ENCODE data around the gene CASP10.

The CASP10 gene

GRCh38 chr2:201228271-201228911 lies 45.5 kb downstream of the CASP10 start:
- H2AFZ ChIP-seq (ENCODE audit: low read depth, low read length), result no peak overlapping the region
- H2BK5ac ChIP-seq (ENCODE audit: low read depth, low read length, poor library complexity, severe bottlenecking), result no peak overlapping the region
- H3K36me3 ChIP-seq (ENCODE audit: control insufficient read depth in 1 of 2, insufficient read depth in 2 of 2, low read depth in 1 of 2, low read length in 2 of 2), result no peaks in the 10 kb centered on the region
- no peak overlapping the region for H3K23ac ChIP-seq (ENCODE audit: low read length in 2 of 2)
- H3K14ac ChIP-seq (ENCODE audit: low read length in 2 of 2), result no peak overlapping the region
- H3K4me3 ChIP-seq (ENCODE audit: insufficient read depth in 1 of 2, low read depth in 1 of 2, low read length in 2 of 2), result no peak overlapping the region
- no peaks in the 10 kb centered on the region for H3K79me1 ChIP-seq (replicated peaks; ENCODE audit: low read length, poor library complexity, severe bottlenecking)
- H3K9me3 ChIP-seq (ENCODE audit: control insufficient read depth, low read length), result no peaks in the 10 kb centered on the region
- no peak overlapping the region for H3K4ac ChIP-seq (ENCODE audit: low read depth in 1 of 2, low read length in 2 of 2)
- no peaks in the 10 kb centered on the region for H3K27me3 ChIP-seq (ENCODE audit: control insufficient read depth in 1 of 2, insufficient read depth in 1 of 2, low read length in 2 of 2)
- H3K4me1 ChIP-seq (ENCODE audit: control insufficient read depth, insufficient read depth, low read depth, low read length), result peaks cover 7% of the 10 kb centered on the region
- 18% methylated on average over 1 of the region's 3 CpGs for WGBS
- no peak overlapping the region for H3K27ac ChIP-seq (ENCODE audit: low read length, poor library complexity, severe bottlenecking)
- peak overlapping the region; percentile 84 for H4K8ac ChIP-seq (ENCODE audit: low read length)
- H3K18ac ChIP-seq (ENCODE audit: low read depth in 1 of 2, low read length in 2 of 2), result no peak overlapping the region
- H2BK15ac ChIP-seq (ENCODE audit: low read depth, poor library complexity, severe bottlenecking), result no peak overlapping the region
- DNase-seq, result peak; percentile 60
- H3K4me2 ChIP-seq (ENCODE audit: low read length, poor library complexity, severe bottlenecking), result no peak overlapping the region
- peak overlapping the region; percentile 61 for H2BK120ac ChIP-seq (ENCODE audit: low read depth, low read length)
- no peak overlapping the region for H4K91ac ChIP-seq (ENCODE audit: low read length)
- H2AK5ac ChIP-seq (ENCODE audit: low read length, severe bottlenecking), result no peak overlapping the region
- no peak overlapping the region for H2BK12ac ChIP-seq (ENCODE audit: low read length in 2 of 2)
- H3K9ac ChIP-seq (ENCODE audit: low read length), result no peak overlapping the region

- peak overlapping the region; percentile 61 for H2BK120ac ChIP-seq (ENCODE audit: low read depth, low read length)
- H3K27ac ChIP-seq (ENCODE audit: low read length, poor library complexity, severe bottlenecking), result no peak overlapping the region
- peak overlapping the region; percentile 28 for H2BK15ac ChIP-seq (ENCODE audit: low read depth, poor library complexity, severe bottlenecking)
- H4K8ac ChIP-seq (ENCODE audit: low read length), result peak overlapping the region; percentile 84
- H2BK12ac ChIP-seq (ENCODE audit: low read length in 2 of 2), result peak overlapping the region in 1 of 2 experiments; percentile 66
- no peak overlapping the region for H2BK5ac ChIP-seq (ENCODE audit: low read depth, low read length, poor library complexity, severe bottlenecking)
- H3K18ac ChIP-seq (ENCODE audit: low read depth in 1 of 2, low read length in 2 of 2), result no peak overlapping the region
- H3K9me3 ChIP-seq (ENCODE audit: control insufficient read depth, low read length), result no peaks in the 10 kb centered on the region
- H3K4me2 ChIP-seq (ENCODE audit: low read length, poor library complexity, severe bottlenecking), result no peak overlapping the region
- no peak for DNase-seq
- no peak overlapping the region for H3K4me3 ChIP-seq (ENCODE audit: insufficient read depth in 1 of 2, low read depth in 1 of 2, low read length in 2 of 2)
- H3K4me1 ChIP-seq (ENCODE audit: control insufficient read depth, insufficient read depth, low read depth, low read length), result peaks cover 10% of the 10 kb centered on the region
- H3K9ac ChIP-seq (ENCODE audit: low read length), result no peak overlapping the region
- H3K79me1 ChIP-seq (replicated peaks; ENCODE audit: low read length, poor library complexity, severe bottlenecking), result no peaks in the 10 kb centered on the region
- H3K23ac ChIP-seq (ENCODE audit: low read length in 2 of 2), result no peak overlapping the region
- H3K4ac ChIP-seq (ENCODE audit: low read depth in 1 of 2, low read length in 2 of 2), result no peak overlapping the region
- no peak overlapping the region for H2AFZ ChIP-seq (ENCODE audit: low read depth, low read length)
- no peak overlapping the region for H3K14ac ChIP-seq (ENCODE audit: low read length in 2 of 2)
- H3K36me3 ChIP-seq (ENCODE audit: control insufficient read depth in 1 of 2, insufficient read depth in 2 of 2, low read depth in 1 of 2, low read length in 2 of 2), result no peaks in the 10 kb centered on the region
- H4K91ac ChIP-seq (ENCODE audit: low read length), result peak overlapping the region; percentile 92
- 85% methylated on average over 11 of the region's 12 CpGs for WGBS
- no peak overlapping the region for H2AK5ac ChIP-seq (ENCODE audit: low read length, severe bottlenecking)
- no peaks in the 10 kb centered on the region for H3K27me3 ChIP-seq (ENCODE audit: control insufficient read depth in 1 of 2, insufficient read depth in 1 of 2, low read length in 2 of 2)
Measured at GRCh38 chr2:201228912-201229290, 46.0 kb downstream of the CASP10 start.

GRCh38 chr2:201231781-201232466 lies 49.0 kb downstream of the CASP10 start:
- 30% methylated on average over 8 of the region's 8 CpGs for whole genome bisulfite sequencing
- Histone ChIP-seq H3K36me3 (ENCODE audit: control insufficient read depth in 1 of 2, insufficient read depth in 2 of 2, low read depth in 1 of 2, low read length in 2 of 2) (no peaks in the 10 kb centered on the region), H3K4me2 (ENCODE audit: low read length, poor library complexity, severe bottlenecking) (peak overlapping the region; percentile 47), H3K27me3 (ENCODE audit: control insufficient read depth in 1 of 2, insufficient read depth in 1 of 2, low read length in 2 of 2) (no peaks in the 10 kb centered on the region), H3K79me1 (replicated peaks; ENCODE audit: low read length, poor library complexity, severe bottlenecking) (no peaks in the 10 kb centered on the region), H2BK5ac (ENCODE audit: low read depth, low read length, poor library complexity, severe bottlenecking) (peak overlapping the region; percentile 82), H3K27ac (ENCODE audit: low read length, poor library complexity, severe bottlenecking) (peak overlapping the region; percentile 93), H4K8ac (ENCODE audit: low read length) (peak overlapping the region; percentile 100), H3K18ac (ENCODE audit: low read depth in 1 of 2, low read length in 2 of 2) (peak overlapping the region; percentile 57 to 74), H3K4ac (ENCODE audit: low read depth in 1 of 2, low read length in 2 of 2) (peak overlapping the region in 1 of 2 experiments; percentile 79), H2AFZ (ENCODE audit: low read depth, low read length) (no peak overlapping the region), H2BK12ac (ENCODE audit: low read length in 2 of 2) (no peak overlapping the region), H3K9ac (ENCODE audit: low read length) (peak overlapping the region; percentile 80), H4K91ac (ENCODE audit: low read length) (peak overlapping the region; percentile 96), H2AK5ac (ENCODE audit: low read length, severe bottlenecking) (no peak overlapping the region), H3K9me3 (ENCODE audit: control insufficient read depth, low read length) (no peaks in the 10 kb centered on the region), H3K14ac (ENCODE audit: low read length in 2 of 2) (no peak overlapping the region), H3K4me1 (ENCODE audit: control insufficient read depth, insufficient read depth, low read depth, low read length) (peaks cover 16% of the 10 kb centered on the region), H2BK15ac (ENCODE audit: low read depth, poor library complexity, severe bottlenecking) (peak overlapping the region; percentile 50), H2BK120ac (ENCODE audit: low read depth, low read length) (peak overlapping the region; percentile 71), H3K23ac (ENCODE audit: low read length in 2 of 2) (no peak overlapping the region), H3K4me3 (ENCODE audit: insufficient read depth in 1 of 2, low read depth in 1 of 2, low read length in 2 of 2) (peak overlapping the region in 1 of 2 experiments; percentile 62)
- peak; percentile 86 for DNase-seq

- Histone ChIP-seq H2AK5ac (ENCODE audit: low read length, severe bottlenecking) (no peak overlapping the region), H3K4me1 (ENCODE audit: control insufficient read depth, insufficient read depth, low read depth, low read length) (peaks cover 16% of the 10 kb centered on the region), H3K4me3 (ENCODE audit: insufficient read depth in 1 of 2, low read depth in 1 of 2, low read length in 2 of 2) (no peak overlapping the region), H4K91ac (ENCODE audit: low read length) (no peak overlapping the region), H3K79me1 (replicated peaks; ENCODE audit: low read length, poor library complexity, severe bottlenecking) (no peaks in the 10 kb centered on the region), H2BK5ac (ENCODE audit: low read depth, low read length, poor library complexity, severe bottlenecking) (no peak overlapping the region), H3K18ac (ENCODE audit: low read depth in 1 of 2, low read length in 2 of 2) (no peak overlapping the region), H3K23ac (ENCODE audit: low read length in 2 of 2) (no peak overlapping the region), H2BK15ac (ENCODE audit: low read depth, poor library complexity, severe bottlenecking) (no peak overlapping the region), H2BK12ac (ENCODE audit: low read length in 2 of 2) (no peak overlapping the region), H3K27me3 (ENCODE audit: control insufficient read depth in 1 of 2, insufficient read depth in 1 of 2, low read length in 2 of 2) (no peaks in the 10 kb centered on the region), H2AFZ (ENCODE audit: low read depth, low read length) (no peak overlapping the region), H3K4me2 (ENCODE audit: low read length, poor library complexity, severe bottlenecking) (no peak overlapping the region), H3K9me3 (ENCODE audit: control insufficient read depth, low read length) (no peaks in the 10 kb centered on the region), H3K27ac (ENCODE audit: low read length, poor library complexity, severe bottlenecking) (peak overlapping the region; percentile 93), H4K8ac (ENCODE audit: low read length) (no peak overlapping the region), H3K36me3 (ENCODE audit: control insufficient read depth in 1 of 2, insufficient read depth in 2 of 2, low read depth in 1 of 2, low read length in 2 of 2) (no peaks in the 10 kb centered on the region), H3K4ac (ENCODE audit: low read depth in 1 of 2, low read length in 2 of 2) (no peak overlapping the region), H3K9ac (ENCODE audit: low read length) (peak overlapping the region; percentile 7), H2BK120ac (ENCODE audit: low read depth, low read length) (no peak overlapping the region), H3K14ac (ENCODE audit: low read length in 2 of 2) (no peak overlapping the region)
- DNase-seq, result no peak
- 54% methylated on average over 3 of the region's 3 CpGs for WGBS
Measured at GRCh38 chr2:201232467-201232815, 49.5 kb downstream of the CASP10 start.
